Glomerular endothelial cell (primary cell): ENCODE measurements around the gene DGKH. TPM values are rescaled to one million over a fixed set of nuclear protein-coding genes. Genes with fewer than 3 reads are reported as not detected.
A peak's percentile ranks its signal among the peaks of the same experiment; 100 is the strongest.
"Not testable (repeated sequence)": the region's sequence is repeated elsewhere in the genome, so short reads cannot be mapped to it uniquely, and the experiment has no call there.

Source experiments
- DNase-seq: peaks from one replicate; pipeline ENCODE4 v3.0.0-alpha.2; 2011; ENCODE audit warnings: low read depth, low spot score; ENCODE audit errors: extremely low read depth
- total RNA-seq: library from RNA; depleted of rRNA; stranded (reverse); fragments of >200 nt; gene quantifications from 2 replicates; pipeline ENCODE4 v1.2.3, GENCODE V29; 2015

DGKH gene
- total RNA-seq, 1 donor from 2014 or later: 36.3 TPM

GRCh38 chr13:42153199-42154113 lies 105.0 kb downstream of the DGKH start:
- DNase-seq: no peak

GRCh38 chr13:42155251-42155650 lies 106.8 kb downstream of the DGKH start:
- no peak for DNase-seq

DNA sequence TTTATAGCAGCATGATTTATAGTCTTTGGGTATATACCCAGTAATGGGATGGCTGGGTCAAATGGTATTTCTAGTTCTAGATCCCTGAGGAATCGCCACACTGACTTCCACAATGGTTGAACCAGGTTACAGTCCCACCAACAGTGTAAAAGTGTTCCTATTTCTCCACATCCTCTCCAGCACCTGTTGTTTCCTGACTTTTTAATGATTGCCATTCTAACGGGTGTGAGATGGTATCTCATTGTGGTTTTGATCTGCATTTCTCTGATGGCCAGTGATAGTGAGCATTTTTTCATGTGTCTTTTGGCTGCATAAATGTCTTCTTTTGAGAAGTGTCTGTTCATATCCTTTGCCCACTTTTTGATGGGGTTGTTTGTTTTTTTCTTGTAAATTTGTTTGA lies 114.9 kb downstream of the DGKH start:
- DNase-seq: not testable (repeated sequence)

DNA sequence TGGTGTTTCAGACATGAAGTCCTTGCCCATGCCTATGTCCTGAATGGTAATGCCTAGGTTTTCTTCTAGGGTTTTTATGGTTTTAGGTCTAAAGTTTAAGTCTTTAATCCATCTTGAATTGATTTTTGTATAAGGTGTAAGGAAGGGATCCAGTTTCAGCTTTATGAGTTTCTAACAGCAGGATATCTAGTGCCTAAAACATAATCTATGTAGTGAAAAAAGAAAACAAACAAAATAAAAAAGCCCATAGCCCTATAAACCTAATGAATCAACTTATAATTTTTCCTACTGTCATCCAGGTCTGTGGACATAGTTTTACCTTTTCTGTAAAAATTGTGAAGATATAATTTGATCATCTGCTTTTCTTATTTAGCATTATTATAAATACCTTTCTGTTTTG lies 115.5 kb downstream of the DGKH start:
- DNase-seq: not testable (repeated sequence)

DNA sequence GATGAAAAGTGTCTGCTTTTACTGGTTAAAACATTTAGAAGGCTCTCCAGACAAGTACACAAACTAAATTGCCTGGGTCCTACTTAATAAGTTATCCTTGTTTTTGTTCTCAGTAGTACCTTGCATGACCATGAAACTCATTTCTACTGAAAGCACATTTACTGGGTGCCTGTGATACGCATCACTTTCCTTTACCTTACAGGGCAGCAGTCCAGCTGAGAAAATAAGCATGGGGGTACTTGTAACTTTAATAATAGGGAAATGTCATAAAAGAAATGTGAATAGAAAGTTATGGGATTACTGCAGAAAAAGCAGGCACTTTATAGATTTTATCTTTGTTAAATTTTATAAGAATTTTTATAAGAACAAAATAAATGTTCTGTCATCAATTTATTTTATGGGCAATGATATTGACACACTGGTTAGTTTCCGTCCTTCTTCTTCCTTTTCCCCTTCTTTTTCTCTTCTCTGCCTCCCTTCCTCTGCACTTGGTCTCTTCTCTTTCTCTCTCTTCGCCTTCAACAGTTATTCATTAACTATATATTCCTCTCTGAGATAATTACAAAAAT lies 116.2 kb downstream of the DGKH start:
- no peak for DNase-seq

- no peak for DNase-seq
Observed at GRCh38 chr13:42168496-42168895, 120.0 kb downstream of the DGKH start.

- DNase-seq: no peak
Observed at GRCh38 chr13:42170029-42170428, 121.6 kb downstream of the DGKH start.

DNA sequence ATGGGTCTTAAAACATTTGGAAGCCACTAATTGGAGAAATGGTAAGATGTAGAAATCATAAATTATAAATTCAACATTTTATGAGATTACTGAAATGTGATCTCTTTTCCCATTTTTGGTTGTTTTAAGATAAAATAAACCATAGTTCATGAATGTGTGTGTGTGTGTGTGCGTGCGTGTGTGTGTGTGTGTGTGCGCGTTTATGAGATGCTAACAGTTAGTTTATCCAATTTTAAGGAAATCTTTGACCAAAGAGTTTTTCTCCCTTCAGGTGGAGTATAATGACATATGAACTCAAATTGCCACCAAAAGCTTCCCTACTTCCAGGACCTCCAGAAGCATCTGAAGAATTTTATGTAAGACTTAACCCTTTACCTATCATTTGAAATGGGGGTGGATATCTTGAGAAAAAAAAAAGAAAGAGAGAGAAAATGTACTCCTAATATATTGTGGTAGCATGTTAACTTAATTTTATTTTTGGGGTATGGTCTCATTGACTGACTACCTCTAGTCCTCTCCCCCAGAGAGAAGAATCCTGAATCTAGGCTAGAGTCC lies 125.4 kb downstream of the DGKH start:
- DNase-seq: no peak

DNA sequence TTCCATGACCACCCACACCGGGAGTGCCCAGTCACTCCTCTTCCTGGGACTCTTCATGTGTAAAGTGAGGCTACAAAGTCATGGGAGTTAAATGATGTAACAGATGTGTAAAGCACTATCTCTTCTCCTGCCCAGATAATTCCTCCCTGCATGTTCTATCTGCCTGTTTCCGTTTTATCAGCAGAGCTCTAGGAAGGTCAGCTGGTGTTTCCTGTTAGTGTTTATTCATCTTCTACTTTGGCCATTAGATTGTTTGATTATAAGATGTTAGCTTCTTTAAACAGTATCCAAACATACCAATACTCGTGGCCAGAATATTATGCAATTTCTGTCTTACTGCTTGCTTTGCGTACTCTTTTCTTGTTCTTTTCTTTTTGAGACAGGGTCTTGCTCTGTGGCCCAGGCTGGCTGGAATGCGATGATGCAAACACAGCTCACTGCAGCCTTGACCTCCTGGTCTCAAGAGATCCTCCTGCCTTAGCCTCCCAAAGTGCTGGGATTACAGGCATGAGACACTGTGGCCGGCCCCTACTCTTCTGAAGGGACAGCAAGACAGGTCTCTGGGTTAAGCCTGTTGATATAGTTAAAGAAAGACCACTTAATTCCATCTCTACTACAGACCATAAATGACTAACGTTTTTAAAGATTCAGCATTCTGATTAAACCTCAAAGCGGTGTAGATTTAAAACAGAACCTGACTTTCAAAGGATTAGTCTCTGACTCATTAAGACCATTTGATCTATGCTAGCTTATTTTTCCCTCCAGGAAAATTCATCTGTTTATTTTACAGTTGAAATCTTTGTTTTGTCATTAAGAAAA lies 126.1 kb downstream of the DGKH start:
- no peak for DNase-seq

- no peak for DNase-seq
Observed at GRCh38 chr13:42176294-42176693, 127.8 kb downstream of the DGKH start.

DNA sequence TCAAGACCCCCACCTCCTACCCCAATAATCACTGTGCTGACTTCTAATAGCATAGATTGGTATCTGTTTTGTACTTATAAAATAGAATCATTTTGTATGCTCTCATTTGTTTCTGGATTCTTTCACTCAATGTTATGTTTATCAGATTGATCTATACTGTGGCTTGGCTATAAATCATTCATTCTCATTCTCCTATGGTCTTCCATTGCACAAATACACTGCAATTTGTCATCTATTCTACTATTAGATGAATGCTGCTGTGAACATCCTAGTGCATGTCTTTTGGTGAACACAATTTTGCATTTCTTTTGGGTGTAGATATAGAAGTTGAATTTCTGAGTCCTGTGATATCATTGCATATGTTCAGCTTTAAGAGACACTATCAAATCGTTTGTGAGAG lies 128.7 kb downstream of the DGKH start:
- DNase-seq: no peak

DNA sequence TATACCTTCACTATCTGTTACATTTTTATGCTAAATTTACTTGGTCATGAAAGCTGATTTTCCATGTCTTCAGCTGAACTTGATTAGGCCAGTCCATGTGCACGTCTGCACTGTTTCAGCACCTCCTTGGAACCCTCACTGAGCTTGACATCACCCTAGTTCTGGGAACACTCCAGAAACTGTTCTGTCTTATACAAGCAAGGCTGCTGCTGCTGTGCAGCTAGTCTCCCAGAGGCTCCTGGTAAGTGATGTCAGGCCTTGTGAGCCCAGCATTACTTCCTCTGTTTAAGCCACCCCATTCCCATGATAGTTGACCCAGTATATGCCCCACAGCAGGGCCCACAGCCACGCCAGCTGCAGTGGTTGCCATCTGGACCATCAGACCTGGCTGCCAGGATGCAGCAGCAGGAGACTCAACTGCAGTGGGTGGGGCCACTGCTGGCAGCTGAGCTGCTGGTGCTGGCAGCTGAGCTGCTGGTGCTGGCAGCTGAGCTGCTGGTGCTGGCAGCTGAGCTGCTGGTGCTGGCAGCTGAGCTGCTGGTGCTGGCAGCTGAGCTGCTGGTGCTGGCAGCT lies 133.0 kb downstream of the DGKH start:
- no peak for DNase-seq

GRCh38 chr13:42189061-42189460 lies 140.6 kb downstream of the DGKH start:
- DNase-seq: no peak

DNA sequence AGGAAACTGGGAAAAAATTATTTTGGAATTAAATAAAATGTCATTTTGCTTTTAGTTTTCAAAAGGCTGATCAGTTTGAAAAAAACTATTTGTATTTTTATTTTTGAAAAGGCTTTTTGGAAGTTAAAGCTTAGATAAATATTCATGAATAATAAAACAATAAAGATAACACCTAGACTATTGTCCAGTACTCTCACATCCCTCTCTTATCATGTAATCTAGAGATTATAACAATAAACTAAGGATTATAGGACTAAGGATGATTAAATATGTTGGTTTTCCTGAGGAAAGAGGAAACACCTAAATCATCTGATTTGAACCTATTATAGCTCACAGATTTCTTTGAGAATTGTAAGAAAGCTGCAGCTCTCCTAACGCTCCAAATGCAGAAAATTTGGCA lies 142.1 kb downstream of the DGKH start:
- no peak for DNase-seq

GRCh38 chr13:42211704-42212464 lies 163.4 kb downstream of the DGKH start:
- no peak for DNase-seq

DNA sequence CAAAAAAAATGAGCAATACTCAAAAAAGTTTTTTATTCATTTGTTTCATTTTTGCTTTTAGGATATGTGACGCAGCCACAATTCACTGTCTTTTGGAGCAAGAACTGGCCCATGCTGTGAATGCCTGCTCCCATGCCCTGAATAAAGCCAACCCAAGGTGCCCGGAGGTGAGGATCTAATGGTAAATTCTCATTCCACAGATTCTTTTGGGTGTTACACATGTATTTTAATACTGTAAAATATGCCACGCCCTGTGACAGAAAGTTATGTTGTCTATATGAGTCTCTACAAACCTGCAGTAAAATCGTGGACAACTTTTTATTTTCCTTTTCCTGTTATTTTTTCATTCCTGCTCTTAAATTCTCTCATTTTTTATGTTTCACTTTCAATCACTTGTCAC lies 166.0 kb downstream of the DGKH start:
- no peak for DNase-seq

GRCh38 chr13:42215578-42216421 lies 167.4 kb downstream of the DGKH start:
- peak; percentile 9 for DNase-seq

DNA sequence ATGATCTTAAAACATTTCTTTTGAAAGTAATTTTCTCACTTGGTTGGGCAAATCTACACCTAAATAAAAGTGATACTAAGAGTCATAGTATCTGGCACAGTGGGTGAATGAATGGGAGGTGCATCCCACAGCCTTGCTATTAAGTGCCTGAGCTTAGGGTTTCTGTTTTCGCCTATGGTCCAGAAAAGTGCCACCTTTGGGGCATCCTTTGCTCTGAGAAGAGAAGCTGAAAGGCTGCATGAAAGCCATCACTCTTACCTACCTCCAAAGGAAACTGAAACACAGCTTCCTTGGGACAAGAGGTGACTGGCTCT lies 167.9 kb downstream of the DGKH start:
- no peak for DNase-seq

GRCh38 chr13:42218576-42218975 lies 170.1 kb downstream of the DGKH start:
- no peak for DNase-seq
